SJSA1 (cell line): ENCODE results near the gene ATXN7L2. TPM values are rescaled to one million over a fixed set of nuclear protein-coding genes. Genes with fewer than 3 reads are reported as not detected.

Source experiments
- DNase-seq, 2 experiments: peaks; one replicate each; pipeline ENCODE4 v3.0.0-alpha.2; 2015 to 2020; ENCODE audit warnings: low spot score in 2 of 2, low read depth in 1 of 2
- H3K27ac ChIP-seq: fragments of 250-450 bp; sonication (Bioruptor Pico); 2 replicates; pipeline ENCODE4 v1.5.1; 2020; ENCODE audit warnings: mild to moderate bottlenecking, moderate library complexity
- H3K27me3 ChIP-seq: fragments of 250-450 bp; sonication (Bioruptor Pico); replicated peaks from 2 replicates; pipeline ENCODE4 v1.5.1; 2020; ENCODE audit warnings: mild to moderate bottlenecking, moderate library complexity
- H3K36me3 ChIP-seq: fragments of 250-450 bp; sonication (Bioruptor Pico); 2 replicates; pipeline ENCODE4 v1.5.1; 2020; ENCODE audit warnings: mild to moderate bottlenecking
- H3K4me1 ChIP-seq: fragments of 250-450 bp; sonication (Bioruptor Pico); replicated peaks from 2 replicates; pipeline ENCODE4 v1.6.1; 2021; ENCODE audit warnings: mild to moderate bottlenecking
- H3K4me3 ChIP-seq: fragments of 250-450 bp; sonication (Bioruptor Pico); 2 replicates; pipeline ENCODE4 v1.5.1; 2020; ENCODE audit warnings: mild to moderate bottlenecking
- H3K9me3 ChIP-seq: fragments of 250-450 bp; sonication (Bioruptor Pico); replicated peaks from 2 replicates; pipeline ENCODE4 v1.5.1; 2020; ENCODE audit warnings: mild to moderate bottlenecking
- total RNA-seq: library from RNA; depleted of rRNA; stranded (reverse); fragments of >200 nt; shearing (Covaris generic); gene quantifications from 2 replicates; pipeline ENCODE4 v1.2.3, GENCODE V29; 2014

The ATXN7L2 gene
- total RNA-seq, 1 experiment from 2014 or later = 5.7 TPM

DNA sequence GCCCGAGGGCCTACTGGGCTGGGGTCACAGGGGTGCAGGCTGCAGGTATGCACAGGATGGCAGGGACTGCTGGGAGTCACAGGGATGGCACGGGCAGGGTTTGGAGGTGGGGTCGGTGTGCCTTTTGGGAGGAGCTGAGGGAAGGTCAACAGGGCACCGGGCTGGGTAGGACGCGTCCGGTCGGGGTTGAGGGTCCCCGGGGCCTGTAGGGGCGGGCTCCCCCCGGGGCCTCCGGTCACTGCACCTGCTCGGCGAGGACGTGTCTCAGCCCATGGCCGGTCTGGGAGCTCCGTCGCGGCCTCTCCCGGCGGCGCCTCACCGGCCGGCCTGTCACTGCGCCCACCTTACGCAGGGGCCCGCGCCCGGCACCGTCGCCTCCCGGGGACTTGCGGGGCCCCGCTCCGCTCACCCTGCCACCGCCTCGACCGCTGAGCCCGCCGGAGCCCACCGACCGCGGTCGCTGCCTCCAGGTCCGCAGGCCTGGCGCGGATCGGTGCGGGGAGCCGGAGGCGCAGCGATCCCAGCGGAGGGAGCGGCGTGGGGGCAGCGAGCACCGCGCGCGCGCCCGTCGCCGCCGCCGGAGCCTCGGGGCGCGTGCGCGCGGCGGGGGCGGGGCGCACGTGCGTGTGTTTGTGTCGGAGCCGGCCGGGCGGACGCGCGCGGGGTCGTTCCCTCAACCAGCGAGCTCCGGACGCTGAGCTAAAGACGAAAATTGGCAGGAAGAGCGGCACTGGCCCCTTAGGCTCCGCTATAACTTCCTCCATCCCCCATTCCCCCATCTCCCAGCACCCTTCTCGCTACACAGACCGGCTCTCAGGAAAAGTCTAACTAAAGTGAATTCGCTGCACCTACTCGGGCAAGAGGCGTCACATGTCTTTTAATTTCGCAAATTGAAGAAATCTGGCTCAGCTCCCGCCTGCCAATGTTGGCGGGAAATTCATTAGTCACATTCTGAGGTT is 25.8 kb downstream of the ATXN7L2 start, which contains the start of gene AMIGO1:
AMIGO1 (minus strand) TSS at position 552 of the 959 bp plus-strand sequence. CDS start 815 bp downstream, outside the sequence.
- Histone ChIP-seq H3K4me3 (peak within 1 kb of the TSS; percentile 64), H3K9me3 (no peaks in the 10 kb centered on the region; the same call in 1 of the 2 replicates), H3K4me1 (peaks cover 10% of the 10 kb centered on the region), H3K27ac (no peak within 1 kb of the TSS), H3K36me3 (no peaks in the 10 kb centered on the region), H3K27me3 (peaks cover 26% of the 10 kb centered on the region)
- peak in 1 of 2 experiments; percentile 28 for DNase-seq

DNA sequence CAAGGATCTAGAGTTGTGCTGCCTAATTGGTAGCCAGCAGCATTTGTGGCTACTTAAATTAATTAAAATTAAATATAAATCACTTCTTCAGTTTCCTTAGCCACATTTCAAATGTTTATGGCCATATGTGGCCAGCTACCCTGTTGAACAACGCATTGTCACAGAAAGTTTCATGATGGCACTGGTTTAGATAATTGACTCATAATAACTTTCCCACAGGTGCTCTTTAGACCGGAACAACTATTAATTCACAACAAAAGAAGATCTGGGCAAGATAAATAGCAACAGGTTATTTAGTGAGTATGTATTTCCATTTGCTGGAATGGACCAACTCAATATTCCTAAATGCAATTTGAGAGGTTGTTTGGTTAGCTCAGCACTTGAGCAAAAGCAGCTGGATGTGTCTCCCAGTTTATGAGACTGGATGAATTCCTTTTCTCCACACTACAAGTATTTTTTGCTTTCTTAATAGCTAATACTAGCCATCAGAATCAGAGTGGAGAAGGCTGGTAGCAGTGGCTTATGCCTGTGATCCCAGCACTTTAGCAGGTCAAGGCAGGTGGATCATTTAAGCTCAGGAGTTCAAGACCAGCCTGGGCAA is 29.5 kb downstream of the ATXN7L2 start:
- no peak for DNase-seq
- Histone ChIP-seq H3K36me3 (no peaks in the 10 kb centered on the region), H3K27me3 (peaks cover 26% of the 10 kb centered on the region), H3K4me3 (no peak overlapping the region), H3K4me1 (peaks cover 10% of the 10 kb centered on the region), H3K27ac (no peak overlapping the region), H3K9me3 (no peaks in the 10 kb centered on the region; the same call in 1 of the 2 replicates)

DNA sequence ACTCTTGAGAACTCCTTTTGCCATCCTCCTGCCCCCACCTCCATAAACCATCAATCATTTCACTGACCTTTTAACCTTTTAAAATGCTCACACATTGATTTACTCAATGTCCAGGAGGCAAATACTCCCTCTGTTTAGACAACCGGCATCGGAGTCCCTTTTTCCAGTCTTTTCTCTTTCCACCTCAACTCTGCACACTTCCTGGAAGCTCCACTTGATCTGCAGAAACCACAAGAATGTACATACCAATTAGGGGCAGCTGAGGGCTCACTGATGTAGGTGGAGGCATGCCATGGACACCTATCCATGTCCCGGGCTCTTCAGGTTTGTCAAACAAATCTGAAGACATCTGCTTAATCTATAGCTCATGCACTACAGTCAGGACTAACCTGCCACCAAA is 31.1 kb downstream of the ATXN7L2 start:
- peaks cover 18% of the 10 kb centered on the region for H3K27me3 ChIP-seq
- H3K9me3 ChIP-seq = no peaks in the 10 kb centered on the region; the same call in 1 of the 2 replicates
- H3K4me1 ChIP-seq = peaks cover 3% of the 10 kb centered on the region
- no peak overlapping the region for H3K4me3 ChIP-seq
- DNase-seq = no peak
- no peaks in the 10 kb centered on the region for H3K36me3 ChIP-seq
- no peak overlapping the region for H3K27ac ChIP-seq

DNA sequence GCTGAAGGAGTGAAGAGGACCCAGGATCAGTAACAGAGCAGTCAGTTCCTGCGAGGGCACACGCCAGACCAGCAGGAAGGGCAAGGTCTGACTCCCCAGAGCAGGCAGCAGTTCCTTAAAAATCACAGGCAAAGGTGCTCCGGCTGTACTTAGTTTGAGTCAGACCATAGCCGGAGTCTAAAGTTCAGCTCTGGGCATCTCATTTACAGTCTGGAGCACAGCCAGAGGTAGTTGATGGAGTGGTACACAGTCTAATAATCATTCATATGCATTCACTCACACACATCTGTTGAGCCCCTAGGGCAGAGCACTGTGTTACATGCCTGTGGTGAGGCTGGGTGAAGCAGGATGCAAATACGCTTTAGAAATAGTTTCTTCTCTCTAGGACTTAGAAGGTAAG is 33.2 kb downstream of the ATXN7L2 start:
- H3K36me3 ChIP-seq = no peaks in the 10 kb centered on the region
- no peak overlapping the region for H3K27ac ChIP-seq
- no peak overlapping the region for H3K4me3 ChIP-seq
- H3K27me3 ChIP-seq = peaks cover 2% of the 10 kb centered on the region; the same call in 1 of the 2 replicates
- H3K9me3 ChIP-seq = no peaks in the 10 kb centered on the region
- H3K4me1 ChIP-seq = no peaks in the 10 kb centered on the region; the same call in 1 of the 2 replicates
- DNase-seq = no peak

DNA sequence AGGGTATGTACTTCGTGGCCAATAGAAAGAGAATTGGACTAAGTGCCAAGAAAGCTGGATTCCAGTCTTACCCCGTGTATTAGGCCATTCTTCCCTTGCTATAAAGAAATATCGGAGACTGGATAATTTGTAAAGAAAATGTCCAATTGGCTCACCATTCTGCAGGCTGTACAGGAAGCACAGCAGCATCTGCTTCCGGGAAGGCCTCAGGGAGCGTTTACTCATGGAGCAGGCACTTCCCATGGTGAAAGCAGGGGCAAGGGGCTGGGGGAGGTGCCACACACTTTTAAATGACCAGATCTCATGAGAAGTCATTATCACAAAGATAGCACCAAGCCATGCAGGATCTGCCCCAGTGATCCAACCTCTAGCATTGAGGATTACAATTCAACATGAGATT is 33.6 kb downstream of the ATXN7L2 start:
- no peak for DNase-seq
- H3K36me3 ChIP-seq = no peaks in the 10 kb centered on the region

DNA sequence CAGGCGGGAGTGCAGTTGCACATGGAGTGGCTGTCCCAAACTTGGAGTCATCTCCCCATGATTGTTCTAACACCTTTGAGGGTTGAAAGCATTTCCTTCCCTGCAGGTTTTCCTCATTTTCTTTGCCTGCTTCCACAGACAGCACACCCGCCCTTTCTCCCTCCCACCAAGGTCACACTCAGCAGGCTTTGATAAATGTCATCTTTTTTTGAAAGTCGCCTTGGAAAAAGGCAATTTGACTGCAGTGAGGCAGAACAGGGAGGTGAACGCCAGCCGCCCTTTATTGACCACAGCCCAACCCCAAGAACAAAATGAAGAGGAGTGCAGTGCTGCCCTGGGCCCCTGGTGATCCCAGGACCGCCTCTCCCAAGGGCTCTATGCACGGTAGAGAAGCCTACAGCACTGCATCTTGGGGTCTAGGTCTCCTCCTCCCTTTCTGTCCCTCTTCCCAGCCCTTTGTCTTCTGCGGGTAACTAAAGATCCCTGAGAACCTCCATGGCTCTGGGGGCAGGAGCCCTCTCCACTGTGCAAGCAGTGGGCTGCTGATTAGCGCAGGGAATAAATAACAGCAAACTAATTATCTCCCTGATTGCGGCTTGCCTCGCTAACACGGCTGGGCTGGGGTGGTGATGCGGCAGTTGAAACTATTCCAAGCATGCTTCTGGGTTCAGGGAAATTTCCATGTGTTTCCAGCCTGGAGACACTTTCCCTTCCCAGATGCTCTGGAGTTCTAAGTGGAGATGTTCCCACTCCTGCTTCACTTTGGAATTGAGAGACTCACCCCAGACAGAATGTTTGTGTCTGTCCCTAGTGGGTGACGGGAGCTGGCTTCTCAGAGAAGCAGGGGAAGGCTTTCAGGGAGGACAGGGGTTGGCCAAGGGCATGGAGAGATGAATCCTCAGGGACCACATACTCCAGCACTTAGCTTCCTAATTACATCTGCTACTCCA is 37.6 kb downstream of the ATXN7L2 start:
- DNase-seq = no peak
- no peaks in the 10 kb centered on the region for H3K27me3 ChIP-seq
- H3K9me3 ChIP-seq = no peaks in the 10 kb centered on the region
- H3K4me3 ChIP-seq = no peak overlapping the region
- no peaks in the 10 kb centered on the region for H3K36me3 ChIP-seq
- H3K27ac ChIP-seq = no peak overlapping the region
- H3K4me1 ChIP-seq = no peaks in the 10 kb centered on the region

More for the DNA sequence above, 33.6 kb downstream of the ATXN7L2 start:
- Histone ChIP-seq H3K27me3 (peaks cover 2% of the 10 kb centered on the region; the same call in 1 of the 2 replicates), H3K9me3 (no peaks in the 10 kb centered on the region), H3K4me1 (no peaks in the 10 kb centered on the region; the same call in 1 of the 2 replicates), H3K4me3 (no peak overlapping the region), H3K27ac (no peak overlapping the region)

DNA sequence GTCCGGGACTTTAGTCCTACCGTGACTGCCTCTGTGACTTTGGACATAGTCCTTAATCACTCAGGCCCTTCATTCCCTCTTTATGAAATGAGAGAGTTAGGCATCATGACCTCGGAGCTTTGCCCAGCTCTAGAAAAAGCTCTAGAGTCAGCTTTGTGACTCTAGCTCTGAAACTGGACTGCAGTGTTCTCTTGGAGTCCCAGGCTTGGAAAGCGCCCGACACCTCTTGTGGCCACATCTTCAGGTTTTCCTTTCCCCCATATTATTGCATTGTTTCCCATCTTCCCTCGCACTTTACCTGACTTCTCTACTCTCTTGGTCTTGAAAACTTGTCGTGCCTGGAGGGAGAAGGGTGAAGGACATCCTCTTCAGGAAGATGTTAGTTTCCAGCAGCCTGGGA is 38.3 kb downstream of the ATXN7L2 start:
- Histone ChIP-seq H3K27me3 (peaks cover 1% of the 10 kb centered on the region; the same call in 1 of the 2 replicates), H3K27ac (no peak overlapping the region), H3K4me1 (no peaks in the 10 kb centered on the region), H3K4me3 (no peak overlapping the region), H3K9me3 (no peaks in the 10 kb centered on the region), H3K36me3 (no peaks in the 10 kb centered on the region)
- DNase-seq = no peak

DNA sequence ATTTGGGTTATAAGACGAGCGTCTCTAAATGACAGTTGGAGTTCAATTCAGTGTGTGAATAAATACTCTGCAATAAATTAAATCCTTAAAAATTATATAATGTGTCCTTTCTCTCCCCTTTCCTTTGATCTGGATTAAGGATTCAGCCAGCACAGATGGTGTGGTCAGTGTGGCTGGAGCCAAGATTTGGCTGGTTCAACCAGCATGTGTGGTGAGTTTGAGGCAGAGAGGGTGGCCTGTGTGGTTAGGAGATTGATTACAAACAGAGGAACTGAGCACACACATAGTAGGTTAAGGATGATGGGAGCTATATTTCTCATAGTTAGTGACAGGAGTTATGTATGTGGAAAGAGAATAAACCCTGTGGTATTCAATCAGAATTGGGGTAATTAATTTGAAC is 40.0 kb downstream of the ATXN7L2 start:
- H3K27me3 ChIP-seq = peaks cover 5% of the 10 kb centered on the region; the same call in 1 of the 2 replicates
- H3K9me3 ChIP-seq = no peaks in the 10 kb centered on the region
- H3K4me1 ChIP-seq = no peaks in the 10 kb centered on the region
- no peak for DNase-seq
- no peak overlapping the region for H3K27ac ChIP-seq
- H3K4me3 ChIP-seq = no peak overlapping the region
- H3K36me3 ChIP-seq = no peaks in the 10 kb centered on the region

DNA sequence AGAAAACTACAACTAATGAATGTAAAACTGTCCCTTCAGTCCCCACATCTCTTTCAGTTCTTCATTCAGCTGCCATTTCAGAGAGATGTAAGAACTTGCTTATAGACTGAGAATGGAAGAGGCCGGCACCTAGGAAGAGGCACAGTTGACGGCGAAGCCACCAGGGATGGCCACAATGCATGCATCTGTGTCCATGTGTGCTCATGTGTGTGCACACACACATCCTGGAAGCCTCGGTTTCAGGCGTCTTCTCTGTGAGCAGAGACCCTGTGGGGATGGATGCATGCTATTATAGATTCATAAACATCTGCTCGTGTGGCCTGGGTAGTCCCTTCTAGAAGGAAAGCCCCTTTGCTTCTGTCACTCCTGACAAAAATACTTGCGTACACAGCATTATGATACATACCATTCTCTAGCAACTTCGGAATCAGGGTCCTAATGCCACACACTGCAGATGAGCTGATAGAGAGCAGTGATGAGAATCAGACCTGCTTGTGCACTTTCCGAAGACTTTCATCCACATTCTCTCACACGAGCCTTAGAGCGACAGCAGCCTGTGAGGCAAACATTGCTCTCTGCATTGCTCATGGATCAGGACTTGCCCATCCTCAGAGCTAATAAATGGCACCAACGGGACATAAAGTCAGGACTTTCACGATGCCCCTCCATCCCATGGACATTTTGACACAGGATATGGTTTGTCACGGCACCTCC is 43.5 kb downstream of the ATXN7L2 start:
- peaks cover 5% of the 10 kb centered on the region; the same call in 1 of the 2 replicates for H3K27me3 ChIP-seq
- DNase-seq = no peak
- H3K27ac ChIP-seq = no peak overlapping the region
- H3K4me1 ChIP-seq = peaks cover under 1% of the 10 kb centered on the region
- no peaks in the 10 kb centered on the region for H3K9me3 ChIP-seq
- H3K4me3 ChIP-seq = no peak overlapping the region
- no peaks in the 10 kb centered on the region for H3K36me3 ChIP-seq

DNA sequence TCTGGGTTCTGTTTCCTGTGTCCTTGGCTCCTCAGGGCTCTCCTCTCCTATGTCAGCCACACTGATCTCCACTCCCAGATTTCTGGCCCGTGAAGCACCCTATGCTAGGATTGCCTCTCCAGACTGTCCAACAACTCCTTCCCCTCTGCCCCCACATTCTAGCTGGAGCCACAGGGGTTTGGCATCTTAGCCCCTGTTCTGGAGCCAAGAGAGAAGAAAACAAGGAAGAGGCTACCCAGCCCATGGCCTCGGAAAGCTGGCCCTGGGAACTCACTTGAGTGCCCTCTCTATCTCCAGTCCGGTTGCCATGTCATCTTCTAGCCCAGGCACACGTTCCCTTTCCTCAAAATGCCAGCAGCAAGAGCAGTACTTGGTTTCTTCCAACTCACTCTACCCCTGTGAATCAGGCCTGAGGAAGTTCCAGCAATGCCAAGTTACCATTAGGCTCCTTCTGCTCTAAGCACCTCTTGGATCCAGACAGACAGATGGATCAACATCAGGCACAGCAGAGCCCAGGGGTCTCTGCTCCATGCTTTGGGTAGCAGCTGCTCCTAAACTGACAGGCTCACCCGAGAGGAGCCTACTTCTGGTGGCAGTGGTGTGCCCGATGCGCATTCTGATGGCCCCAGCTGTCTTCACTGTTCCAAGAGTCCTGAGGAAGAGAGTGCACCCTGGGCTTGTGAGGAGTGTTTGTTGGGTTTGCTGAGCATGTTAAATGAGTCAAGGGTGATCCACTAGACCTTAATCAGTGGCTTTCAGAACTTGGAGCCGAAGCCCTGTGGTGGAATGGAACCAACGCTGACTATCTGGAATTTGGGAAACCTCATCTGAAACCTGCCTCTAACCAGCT is 44.4 kb downstream of the ATXN7L2 start:
- Histone ChIP-seq H3K27me3 (peaks cover 5% of the 10 kb centered on the region; the same call in 1 of the 2 replicates), H3K9me3 (no peaks in the 10 kb centered on the region), H3K4me1 (peaks cover 5% of the 10 kb centered on the region), H3K4me3 (no peak overlapping the region), H3K36me3 (no peaks in the 10 kb centered on the region), H3K27ac (no peak overlapping the region)
- DNase-seq = no peak

DNA sequence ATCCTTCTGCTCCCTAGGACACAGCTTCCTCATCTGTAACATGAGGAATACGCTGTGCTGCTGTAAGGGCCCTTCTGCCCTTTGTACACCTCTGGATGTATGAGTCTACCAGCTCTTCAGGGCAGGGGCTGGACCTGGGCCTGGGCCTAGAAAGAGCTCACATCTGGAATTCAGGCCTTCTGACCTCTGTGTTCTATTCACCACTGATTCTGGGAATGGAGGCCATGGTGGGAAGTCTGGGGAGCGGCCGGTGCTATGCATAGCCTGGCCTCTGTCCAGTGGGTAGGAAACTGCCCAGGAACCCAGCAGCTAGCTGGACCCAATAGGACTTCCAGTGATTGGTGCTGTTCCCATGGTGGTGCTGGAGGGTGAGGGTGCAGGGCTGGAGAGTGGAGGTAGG is 45.0 kb downstream of the ATXN7L2 start:
- peaks cover 5% of the 10 kb centered on the region for H3K4me1 ChIP-seq
- no peak for DNase-seq
- no peaks in the 10 kb centered on the region for H3K36me3 ChIP-seq

DNA sequence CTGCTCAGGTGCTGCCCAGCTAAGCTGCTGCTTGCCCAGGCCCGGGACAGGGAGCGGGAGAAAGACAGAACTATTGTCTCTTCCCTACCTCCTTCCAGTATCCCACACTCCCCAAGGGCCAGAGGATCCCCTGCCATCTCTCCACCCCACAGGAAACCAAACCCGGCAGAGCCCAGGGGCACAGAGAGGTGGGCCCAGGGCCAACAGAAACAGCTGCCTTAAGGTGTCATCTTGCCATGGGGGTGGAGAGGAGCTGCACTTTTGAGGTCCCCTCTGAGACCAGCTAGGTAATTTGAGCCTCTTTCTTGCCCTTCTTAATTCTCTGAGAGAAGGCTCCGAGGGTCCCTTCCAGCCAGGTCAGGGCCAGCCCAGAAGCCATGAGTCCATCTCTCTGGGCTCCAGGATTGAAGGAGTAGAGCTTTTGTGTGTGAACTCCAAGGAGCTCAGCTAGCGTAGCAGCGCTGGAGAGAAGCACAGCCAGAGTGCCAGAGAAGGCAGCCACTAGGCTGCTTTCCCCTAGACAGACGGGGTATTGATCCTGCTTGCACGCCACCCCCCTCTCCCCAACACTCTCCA is 46.3 kb downstream of the ATXN7L2 start:
- DNase-seq = no peak
- peaks cover 5% of the 10 kb centered on the region for H3K4me1 ChIP-seq
- peaks cover 5% of the 10 kb centered on the region; the same call in 1 of the 2 replicates for H3K27me3 ChIP-seq
- H3K36me3 ChIP-seq = no peaks in the 10 kb centered on the region
- no peaks in the 10 kb centered on the region for H3K9me3 ChIP-seq
- no peak overlapping the region for H3K27ac ChIP-seq
- no peak overlapping the region for H3K4me3 ChIP-seq

More for the DNA sequence above, 45.0 kb downstream of the ATXN7L2 start:
- H3K27me3 ChIP-seq = peaks cover 5% of the 10 kb centered on the region; the same call in 1 of the 2 replicates
- no peaks in the 10 kb centered on the region for H3K9me3 ChIP-seq
- H3K27ac ChIP-seq = no peak overlapping the region
- H3K4me3 ChIP-seq = no peak overlapping the region
